Fibroblast of upper back skin (primary cell): ENCODE measurements around the gene GMDS.

Source experiments
- DNase-seq: peaks from one replicate; pipeline ENCODE4 v3.0.0-alpha.2; 2013

GMDS gene

DNA sequence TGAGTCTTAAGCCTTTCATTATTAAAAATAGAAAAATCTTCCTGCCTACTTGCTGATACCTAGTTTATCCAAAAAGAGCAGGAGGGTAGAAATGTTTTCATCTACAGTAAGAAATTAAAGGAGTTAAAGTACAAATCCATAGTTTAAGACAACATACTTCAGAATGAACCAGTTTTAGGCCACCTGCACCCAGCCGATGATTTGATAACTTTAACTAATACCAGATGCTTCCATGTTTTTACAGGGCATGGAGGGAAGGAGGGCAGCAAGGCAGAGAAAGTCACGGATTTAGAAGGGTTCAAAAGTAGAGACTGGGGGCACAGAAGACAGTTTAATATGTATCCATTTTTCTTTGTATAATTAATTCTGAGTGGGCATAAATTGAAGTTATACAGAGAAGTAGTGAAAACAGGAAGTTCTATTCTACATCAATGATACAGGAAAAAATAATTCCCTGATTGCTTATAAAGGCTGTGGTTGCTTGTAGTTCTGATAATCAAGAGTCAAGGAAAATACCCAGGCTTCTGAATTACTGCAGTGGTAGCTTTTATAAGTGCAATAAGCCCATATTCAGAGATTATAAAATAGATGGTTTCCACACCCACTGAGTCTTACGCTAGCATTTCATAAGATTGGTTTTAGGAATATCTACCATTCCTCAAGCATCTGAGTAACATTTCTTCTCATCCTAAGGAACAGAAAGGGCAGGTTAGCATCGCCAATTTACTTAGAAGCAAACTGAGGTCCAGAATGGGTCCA is 72.0 kb downstream of the GMDS start:
- no peak for DNase-seq

DNA sequence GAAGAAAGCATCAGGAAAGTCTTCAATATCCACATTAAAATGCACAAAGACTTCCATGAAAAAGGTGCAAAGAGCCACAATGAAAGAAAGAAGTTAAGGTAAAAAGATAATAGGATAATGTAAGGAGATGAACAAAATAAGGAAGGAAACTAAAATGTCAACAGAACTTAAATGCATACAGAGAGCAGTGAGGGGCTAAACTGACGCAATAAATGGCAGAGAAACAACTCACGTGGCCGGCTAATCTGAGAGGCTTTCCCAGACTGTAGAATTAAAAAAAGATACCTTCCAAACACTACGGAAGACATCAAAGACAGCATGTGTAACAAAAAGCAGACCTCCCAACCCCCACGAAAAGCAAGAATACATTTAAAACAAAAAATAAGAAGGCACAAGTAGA is 73.7 kb downstream of the GMDS start:
- DNase-seq, result no peak

DNA sequence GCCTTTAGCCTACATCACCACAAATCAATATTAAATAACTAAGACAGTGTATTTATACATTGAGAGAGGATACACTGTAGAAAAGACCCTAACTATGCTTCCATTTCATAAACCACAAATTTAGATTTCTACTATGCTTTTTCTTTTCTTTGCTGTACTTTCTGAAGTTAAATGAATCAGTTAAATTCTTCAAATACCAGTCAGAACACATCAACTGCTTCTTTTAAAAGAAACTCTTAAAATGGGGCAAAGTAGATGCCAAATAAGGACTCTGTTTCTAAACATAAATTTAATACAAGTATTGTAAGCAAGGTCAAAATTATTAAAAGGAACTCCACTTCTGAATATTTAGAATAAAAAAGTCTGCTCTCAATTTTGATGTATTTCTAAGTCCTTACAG is 76.9 kb downstream of the GMDS start:
- peak; percentile 46 for DNase-seq

DNA sequence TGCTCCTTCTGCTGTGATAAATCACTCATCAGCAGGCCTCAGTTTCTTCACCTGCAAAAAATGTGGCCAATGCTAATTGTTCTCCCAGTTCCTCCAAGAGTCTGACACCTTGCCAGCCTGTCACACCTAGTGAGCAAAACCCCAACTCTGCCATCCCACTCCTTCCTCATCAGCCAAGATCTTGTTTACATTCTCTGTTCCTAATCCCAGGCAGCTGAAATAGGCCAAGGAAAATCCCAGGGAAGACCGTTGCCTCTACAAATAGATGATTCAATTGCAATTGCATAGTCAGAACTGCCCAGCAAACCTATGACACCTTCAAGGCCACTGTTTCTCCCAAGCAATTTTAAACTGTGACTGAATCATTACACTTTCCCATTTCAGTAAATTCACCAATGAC is 78.7 kb downstream of the GMDS start:
- no peak for DNase-seq

DNA sequence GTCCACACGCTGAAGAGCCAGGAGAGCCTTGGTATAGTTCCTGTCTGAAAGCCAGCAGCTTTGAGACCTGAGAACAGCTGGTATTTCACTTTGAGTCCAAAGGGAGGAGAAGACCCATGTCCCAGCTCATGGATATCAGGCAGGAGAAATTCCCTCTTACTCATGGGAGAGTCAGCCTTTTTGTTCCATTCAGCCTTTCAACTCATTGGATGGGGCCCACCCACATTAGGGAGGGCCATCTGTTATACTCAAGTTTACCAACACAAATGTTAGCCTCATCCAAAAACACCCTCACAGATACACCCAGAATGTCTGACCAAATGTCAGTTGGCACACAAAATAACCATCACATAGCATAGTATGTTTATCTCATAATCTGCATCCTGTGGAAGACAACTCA is 80.1 kb downstream of the GMDS start:
- no peak for DNase-seq

DNA sequence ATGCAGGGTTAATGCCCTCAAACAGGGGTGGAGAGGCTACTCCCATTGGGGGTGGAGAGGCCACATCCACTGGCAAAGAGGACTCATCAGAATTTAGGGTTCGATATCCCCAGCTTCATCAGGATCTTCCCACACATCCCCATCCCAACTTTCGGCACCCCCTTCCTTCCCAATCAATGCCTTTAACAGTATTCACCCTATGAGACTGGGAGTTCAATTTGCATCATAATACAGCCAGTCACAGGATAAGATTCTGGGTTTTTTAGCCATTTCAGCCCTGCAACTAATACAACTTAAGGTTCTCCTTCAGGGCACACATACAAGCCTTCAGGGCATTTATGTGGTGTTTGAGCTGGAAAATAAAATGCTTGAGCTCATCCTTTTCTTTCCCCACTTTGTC is 80.9 kb downstream of the GMDS start:
- DNase-seq, result no peak

DNA sequence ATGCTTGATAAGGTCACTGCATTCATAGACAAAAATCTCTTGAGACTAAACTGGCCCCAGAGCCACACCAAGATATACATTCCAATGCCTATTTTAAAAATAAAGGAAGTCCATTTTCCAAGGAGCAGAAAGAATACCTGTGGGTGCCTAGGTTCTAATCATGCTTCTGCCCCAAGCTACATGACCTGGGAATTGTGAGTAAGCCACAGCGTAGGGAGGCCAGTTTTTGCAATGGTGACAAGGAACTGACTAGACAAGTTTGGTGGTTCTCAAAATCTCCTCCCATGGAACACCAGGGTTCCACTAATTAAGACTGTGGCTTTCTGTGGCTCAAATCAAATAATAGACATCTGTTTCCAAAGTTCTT is 83.3 kb downstream of the GMDS start:
- no peak for DNase-seq

DNA sequence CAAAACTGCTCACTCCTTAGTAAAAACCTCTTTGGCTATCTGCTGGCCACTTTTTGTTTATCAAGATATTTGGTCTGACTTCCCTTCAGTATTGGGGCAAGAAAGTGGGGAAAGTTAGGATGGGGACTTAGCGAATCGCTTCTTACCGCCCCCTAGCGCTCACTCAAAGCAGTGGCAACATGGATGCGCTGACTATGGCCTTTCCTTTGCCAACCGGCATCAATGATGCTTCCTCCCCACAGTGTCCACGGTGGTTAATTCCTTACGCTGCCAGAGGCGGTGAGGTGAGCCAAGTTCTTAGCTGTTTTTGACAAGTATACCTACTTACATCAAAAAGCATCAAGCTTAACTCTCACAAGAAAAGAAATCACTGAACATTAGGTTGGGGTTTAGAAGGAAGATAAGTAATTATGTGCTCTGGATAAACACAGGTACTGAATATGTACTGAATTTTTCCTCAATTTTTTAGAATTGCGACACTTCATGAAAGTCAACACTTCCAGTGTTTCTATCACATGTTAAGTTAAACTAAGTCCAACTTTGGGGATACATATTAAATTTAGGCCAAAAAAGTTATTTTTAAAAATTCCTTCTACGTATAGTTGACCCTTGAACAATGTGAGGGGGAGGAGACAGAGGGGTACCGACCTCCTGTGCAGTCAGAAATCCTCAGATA is 86.7 kb downstream of the GMDS start:
- DNase-seq, result peak; percentile 39

DNA sequence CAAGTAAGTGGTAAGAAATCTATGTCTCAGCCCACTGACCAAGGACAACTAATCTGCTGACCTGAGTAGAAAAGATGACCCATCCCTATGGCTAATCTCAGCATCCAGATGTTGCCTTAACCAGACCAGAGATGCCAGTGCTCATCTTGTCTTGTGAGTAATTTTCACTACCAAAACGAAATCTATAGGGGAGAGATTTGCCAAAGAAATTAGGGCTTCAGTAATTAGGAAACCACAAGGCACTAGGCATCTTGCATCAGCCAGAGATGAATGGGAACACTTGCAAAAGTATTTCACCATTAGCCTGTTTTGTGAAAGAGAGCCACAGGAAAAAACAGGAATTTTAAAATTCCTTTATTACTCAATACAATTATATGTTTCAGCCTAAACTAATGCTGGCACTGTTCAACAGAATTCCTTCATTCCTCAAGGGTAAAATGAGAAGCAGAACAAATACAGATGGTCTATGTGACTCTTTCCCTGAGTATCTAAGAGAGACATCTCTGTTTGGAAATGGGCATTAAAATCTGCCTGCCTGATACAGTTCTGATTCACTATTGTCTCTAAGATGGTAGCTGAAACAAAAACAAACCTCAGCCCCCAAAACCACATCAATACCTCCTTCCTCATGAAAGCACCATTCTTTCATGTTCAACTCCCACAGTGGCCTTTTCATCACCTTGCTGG is 87.8 kb downstream of the GMDS start:
- peak; percentile 93 for DNase-seq

DNA sequence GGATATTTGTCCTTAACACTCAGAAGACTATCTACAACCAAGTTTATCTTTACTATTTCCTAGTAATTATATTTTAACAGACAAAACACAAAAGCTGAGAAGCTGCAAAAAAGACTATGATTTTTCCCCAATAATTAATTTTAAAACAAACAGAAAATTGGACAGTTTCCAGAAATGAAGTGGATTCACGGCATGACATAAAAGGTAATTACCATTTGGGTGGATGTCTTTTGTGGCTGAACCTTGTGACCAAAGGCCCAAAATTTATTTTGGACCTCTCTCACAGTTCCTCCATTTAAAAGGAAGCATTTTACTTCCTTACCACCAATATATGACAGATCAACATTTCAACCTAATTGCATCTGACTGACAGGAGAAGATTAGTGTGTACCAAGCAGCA is 90.2 kb downstream of the GMDS start:
- no peak for DNase-seq

DNA sequence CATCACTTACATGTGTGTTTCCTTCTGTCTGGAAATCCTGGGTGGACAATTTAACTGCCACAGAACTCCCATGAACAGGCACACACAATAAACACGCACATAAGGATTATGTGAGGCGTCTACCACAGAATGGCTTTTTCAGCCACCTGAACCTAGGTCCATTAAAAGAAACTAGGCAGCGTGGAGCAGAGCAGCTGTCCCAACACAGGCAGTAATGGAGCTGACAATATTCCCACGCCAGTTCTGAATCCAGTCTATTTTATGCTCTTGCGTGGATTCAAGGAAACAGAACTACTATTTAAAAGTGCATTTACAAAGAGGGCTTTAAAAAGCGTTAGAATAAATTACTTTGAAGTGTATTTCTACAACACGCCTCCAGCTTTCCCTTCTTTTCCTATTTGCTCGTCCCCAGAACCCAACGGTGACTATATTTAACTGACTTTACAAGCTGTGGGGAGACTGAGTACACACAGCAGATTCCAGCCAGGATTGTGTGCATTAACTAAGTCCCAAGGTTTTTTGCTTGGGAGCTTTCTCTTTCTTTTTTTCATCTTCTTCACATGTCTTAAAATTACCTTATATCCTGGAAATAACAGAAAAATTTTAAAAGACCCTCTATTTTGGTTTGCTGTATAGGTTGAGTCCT is 95.9 kb downstream of the GMDS start:
- DNase-seq, result no peak

DNA sequence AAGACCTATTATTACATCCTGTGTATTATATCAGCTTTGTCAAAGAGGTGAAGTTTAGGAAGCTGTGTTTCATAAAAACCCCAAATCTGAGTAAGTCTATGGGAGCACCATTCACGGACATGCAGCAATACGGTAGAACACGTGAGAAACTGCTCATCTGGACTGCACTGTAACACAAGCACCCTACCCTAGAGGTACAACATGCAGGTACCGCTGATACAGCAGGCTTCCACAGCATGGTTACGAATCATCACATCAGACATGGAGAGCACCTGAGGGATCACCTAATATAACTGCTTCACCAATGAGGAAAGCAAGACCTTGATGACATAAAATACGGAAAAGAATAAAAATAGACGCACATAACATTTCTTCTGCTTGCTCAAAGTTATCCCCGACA is 96.7 kb downstream of the GMDS start:
- DNase-seq, result no peak

DNA sequence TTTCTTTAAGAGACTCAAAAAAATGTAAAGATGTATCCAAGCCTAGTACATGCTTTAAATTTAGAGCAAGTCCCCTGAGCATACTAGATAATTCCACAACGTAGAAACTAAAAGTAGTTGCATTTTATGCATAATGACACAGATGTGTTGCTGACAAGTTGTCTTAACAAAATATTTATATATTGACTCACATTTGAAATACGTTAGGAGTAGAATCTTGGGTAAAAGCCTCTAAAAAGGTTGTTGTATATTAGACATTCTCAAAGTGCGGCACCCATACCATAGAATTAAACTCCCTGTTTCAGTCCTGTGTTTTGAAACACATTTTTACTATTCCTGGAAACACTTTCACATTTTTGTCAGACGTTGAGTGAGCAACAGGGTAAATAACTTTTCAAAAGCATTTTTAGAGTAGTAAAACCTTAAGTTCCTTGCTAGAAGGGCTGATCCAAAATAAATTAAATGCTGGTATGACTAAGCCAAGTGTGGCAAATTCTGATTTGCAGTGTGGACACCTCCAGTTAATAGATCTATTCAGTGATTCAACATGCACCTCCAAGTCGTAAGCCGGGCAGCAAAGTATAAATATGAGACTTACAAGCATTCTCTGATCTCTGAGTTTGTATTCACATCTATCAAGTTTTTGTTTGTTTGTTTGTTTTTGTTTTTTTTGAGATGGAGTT is 97.5 kb downstream of the GMDS start:
- DNase-seq, result peak; percentile 56

DNA sequence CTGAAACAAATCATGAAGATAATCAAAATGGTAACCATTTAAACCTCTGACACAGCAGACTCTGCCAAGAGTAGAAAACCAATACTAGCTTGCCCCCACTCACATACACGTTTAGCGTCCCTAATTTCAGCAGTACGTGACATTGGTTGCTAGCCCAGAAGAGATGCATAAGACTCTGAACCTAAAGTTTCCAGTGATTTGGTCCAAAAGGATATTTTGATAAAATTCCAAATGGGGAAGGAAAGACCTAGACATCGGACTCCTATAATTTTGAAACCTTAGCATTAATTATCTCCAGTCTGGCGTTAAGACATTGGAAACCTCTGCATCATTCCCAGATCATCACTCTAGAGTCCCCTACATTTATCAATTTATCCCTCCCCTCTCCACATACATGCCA is 98.1 kb downstream of the GMDS start:
- DNase-seq, result no peak

DNA sequence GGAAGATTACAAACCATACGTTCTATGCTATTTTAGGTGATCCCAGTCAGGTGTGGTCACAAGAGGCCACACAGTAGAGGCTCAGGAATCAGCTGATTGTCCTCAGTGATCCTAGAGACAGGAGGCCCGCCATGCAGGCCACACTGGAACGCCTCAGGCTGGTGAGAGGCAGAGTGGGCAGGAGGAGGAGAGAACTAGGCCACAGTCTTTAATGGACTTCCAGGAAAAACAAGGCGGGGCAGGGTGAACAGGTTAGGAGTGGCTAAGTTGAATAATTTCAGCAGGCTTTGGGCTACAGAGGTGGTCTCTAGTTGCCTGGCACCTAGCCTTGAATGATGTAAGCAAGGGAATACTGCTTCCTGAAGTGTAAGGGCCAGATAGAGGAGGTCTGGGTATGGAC is 101.2 kb downstream of the GMDS start:
- DNase-seq, result no peak

DNA sequence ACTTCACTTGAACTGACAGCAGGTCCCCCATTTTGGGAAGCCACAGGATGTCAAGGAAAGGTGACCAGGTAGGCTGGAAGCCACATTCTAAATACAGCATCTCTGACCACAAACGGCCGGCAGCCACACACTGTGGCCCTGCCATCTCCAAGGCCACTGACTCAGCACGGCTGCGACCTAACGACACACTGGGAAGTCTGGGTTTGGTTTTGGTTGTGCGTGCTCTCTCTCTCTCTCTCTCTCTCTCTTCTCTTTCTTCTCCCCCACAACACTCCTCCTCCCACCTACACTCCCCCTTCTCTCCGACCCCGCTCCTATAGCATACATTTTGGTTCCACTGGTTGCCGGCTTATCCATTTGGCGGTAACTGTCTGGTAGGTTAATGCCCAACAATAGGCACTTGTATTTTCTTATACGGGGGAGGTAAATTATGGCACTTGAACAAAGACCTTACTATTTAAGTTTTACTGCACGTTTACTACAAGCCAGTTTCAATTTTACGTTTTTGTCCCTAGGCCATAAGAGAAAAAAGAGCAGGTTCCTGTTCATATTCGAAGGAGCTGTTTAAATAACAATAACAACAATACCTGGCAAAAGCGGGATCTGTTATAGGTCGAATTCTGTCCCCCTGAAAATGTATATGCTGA is 103.6 kb downstream of the GMDS start:
- DNase-seq, result no peak

DNA sequence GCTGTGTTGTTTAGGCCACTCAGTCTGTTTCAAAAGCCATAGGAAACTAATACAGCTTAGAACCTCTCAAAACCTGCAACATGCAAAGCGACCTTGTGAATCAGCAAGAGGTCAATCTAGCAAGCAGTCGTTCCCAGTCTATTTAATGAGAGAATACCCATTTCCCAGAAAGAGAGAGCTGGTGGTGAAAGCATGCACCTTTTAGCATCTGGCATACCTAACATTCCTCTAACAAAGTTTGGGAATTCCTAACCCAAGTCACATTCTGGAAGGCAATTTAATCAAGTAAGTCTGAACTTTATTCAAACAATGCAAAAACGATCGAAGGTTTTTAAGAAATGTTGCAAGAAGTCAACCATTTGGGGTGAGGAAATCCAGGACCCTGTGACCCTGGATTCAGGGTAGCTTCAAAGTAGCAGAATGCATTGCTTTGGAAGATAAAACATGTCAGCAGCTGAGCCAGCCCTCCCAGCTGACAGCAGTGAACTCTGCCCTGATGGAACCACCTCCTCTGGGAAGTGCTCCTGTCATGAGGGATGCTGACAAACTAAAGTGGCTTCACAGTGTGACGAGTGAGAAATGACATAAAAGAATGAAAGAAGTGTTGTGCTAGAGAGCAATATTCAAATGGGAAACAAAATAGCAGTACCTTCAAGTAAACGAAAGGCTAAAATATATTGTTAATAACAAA is 104.8 kb downstream of the GMDS start:
- DNase-seq, result peak; percentile 12

DNA sequence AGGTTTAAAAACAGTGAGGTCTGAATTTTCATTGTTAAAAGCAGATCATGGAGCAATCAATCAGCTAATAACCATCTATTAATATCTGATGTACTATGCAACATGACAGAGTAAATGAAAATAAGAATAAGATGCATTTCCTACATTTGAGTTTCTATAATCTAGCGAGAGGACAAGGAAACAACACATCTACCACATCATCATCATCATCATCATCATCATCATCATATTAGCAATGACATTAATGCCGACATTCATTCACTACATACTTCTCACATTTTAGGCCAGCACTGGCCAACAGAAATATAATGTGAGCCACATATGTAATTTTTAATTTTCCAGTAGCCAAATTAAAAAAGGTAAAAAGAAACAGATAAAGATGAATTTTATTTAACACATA is 110.0 kb downstream of the GMDS start:
- no peak for DNase-seq

DNA sequence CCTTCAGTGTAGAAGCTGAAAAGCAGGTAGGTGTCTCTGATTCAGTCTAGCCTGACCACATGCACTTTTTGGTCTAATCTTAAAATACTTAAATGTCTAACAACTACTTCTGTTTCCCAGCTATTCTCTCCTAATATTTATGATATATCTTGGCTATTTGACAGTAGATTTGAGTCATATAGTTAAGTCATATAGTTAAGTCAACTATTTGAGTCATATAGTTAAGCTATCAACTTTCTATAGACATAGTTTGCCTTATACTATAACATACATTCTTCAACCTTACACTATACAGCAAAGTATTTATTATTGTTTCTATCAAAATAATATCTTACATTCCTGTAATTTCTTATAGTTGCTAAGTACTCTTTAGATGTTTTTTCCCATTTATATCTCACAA is 110.9 kb downstream of the GMDS start:
- DNase-seq, result no peak

DNA sequence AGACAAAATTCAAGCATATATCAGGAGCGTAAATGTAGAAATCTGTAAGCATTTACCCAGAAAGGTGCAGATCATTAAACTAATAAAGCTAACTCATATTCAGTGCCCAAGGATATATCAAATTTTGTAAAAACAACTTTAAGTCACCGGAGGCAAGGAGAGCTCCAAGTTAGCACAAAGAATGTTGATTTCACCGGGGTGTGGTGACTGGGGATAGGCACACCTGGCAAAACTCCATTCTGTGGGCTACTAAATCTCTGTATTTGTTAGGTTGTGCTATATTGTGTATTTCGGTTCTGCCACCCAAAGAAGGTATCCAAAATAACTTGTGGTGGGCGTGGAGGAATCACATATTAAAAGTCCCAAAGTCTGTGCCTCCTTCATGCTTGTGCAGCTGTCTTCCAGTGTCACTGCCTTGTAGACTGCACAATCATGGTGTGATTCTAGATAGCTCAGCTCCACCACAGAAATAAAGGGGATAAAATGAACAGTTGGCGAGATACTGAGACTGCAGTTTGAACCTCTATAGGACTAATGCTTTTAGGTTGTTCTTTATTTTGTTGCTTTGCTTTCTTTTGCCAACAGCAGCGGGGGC is 111.6 kb downstream of the GMDS start:
- no peak for DNase-seq

DNA sequence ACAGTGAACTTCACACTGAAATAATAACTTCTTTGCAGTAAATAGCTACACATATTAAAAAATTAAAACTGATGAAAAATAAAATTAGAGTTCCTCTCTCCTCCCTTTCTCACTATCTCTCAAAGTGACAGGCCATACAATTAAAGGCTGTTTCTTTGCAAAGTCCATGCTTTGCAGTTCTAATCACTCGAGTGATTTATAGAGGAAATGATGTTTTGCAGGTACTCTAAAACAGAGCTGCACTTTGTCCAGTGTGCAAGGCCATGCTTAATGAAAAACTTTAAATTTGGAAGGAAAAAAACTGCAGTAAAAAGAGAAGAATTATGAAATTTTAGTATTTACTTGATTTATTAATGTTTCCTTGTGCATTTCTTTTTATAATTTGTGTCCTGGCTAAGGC is 112.5 kb downstream of the GMDS start:
- DNase-seq, result no peak

DNA sequence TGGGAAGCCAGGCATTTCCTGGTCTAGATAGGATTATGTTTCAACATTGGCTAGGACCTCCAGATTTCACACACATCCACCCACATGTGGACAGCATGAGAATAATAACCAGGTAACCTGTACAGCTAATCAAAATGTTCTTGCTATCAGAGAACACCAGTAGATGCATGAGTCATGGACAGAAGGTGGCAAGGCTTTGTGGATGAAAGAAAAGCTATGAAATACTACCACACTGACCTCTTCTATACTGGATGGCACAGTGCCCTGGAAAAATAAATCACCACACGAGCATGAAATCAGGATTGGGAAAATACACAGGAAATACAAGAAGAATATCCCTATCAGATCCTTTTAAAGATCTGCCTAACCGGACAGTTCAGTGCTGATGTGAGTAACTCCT is 113.0 kb downstream of the GMDS start:
- DNase-seq, result no peak
